ENCODE measurements around the gene DHRS7B. TPM values are rescaled to one million over a fixed set of nuclear protein-coding genes. Genes with fewer than 3 reads are reported as not detected.

The DHRS7B gene
- polyA plus RNA-seq, 1 experiment: 12.5 TPM

DNA sequence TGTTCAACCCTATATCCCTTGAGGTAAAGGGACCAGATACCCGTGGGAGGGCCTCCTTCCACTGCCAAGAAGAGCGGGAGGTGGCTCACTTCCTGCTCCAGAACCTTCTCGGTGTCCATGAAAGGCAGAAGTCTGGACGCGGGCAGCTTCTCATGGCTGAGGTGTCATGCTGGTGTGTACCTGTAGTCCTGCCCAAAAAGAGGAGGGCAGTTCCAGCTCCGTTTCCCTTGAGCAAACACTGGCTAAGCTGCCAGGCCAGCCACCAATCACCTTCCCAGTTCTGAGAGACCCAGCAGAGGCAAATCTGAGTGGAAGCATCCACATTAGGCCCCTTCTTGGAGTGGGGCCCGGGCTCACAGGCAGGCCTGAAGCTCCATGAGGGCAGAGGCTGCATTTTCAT is 81.6 kb downstream of the DHRS7B start:
- H3K9me3 ChIP-seq (ENCODE audit: control insufficient read depth, insufficient read depth, low read length): no peaks in the 10 kb centered on the region; the same call in 1 of the 2 replicates
- POLR2A ChIA-PET: no interaction called here
- CTCF ChIA-PET: no interaction called here
- H3K27me3 ChIP-seq (ENCODE audit: control insufficient read depth, insufficient read depth, low read length): no peaks in the 10 kb centered on the region
- no peak for DNase-seq (ENCODE audit: low read depth, low spot score)
- H3K4me3 ChIP-seq (ENCODE audit: low read depth, low read length): no peak overlapping the region
- TF ChIP-seq, protein P1, sequence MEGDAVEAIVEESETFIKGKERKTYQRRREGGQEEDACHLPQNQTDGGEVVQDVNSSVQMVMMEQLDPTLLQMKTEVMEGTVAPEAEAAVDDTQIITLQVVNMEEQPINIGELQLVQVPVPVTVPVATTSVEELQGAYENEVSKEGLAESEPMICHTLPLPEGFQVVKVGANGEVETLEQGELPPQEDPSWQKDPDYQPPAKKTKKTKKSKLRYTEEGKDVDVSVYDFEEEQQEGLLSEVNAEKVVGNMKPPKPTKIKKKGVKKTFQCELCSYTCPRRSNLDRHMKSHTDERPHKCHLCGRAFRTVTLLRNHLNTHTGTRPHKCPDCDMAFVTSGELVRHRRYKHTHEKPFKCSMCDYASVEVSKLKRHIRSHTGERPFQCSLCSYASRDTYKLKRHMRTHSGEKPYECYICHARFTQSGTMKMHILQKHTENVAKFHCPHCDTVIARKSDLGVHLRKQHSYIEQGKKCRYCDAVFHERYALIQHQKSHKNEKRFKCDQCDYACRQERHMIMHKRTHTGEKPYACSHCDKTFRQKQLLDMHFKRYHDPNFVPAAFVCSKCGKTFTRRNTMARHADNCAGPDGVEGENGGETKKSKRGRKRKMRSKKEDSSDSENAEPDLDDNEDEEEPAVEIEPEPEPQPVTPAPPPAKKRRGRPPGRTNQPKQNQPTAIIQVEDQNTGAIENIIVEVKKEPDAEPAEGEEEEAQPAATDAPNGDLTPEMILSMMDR (IDR thresholded peaks at IDR 0.05; ENCODE audit: low read depth, low read length): no peak
- H3K27ac ChIP-seq (ENCODE audit: low read depth, low read length): no peak overlapping the region

GRCh38 chr17:21209511-21210175 is 82.9 kb downstream of the DHRS7B start:
- Histone ChIP-seq H3K9me3 (ENCODE audit: control insufficient read depth, insufficient read depth, low read length) (no peaks in the 10 kb centered on the region; the same call in 1 of the 2 replicates), H3K27ac (ENCODE audit: low read depth, low read length) (no peak overlapping the region), H3K4me3 (ENCODE audit: low read depth, low read length) (no peak overlapping the region), H3K27me3 (ENCODE audit: control insufficient read depth, insufficient read depth, low read length) (no peaks in the 10 kb centered on the region)
- DNase-seq (ENCODE audit: low read depth, low spot score): no peak
- TF ChIP-seq, protein P1 (IDR thresholded peaks at IDR 0.05; ENCODE audit: low read depth, low read length): no peak
- CTCF ChIA-PET: interaction anchor here (1.3 kb wide), 1 partner anchor 90 kb away, joined by 3 read pairs; no protein-coding TSS in a partner anchor
- POLR2A ChIA-PET: no interaction called here

GRCh38 chr17:21210411-21211076 is 83.8 kb downstream of the DHRS7B start:
- Histone ChIP-seq H3K4me3 (ENCODE audit: low read depth, low read length) (no peak overlapping the region), H3K27ac (ENCODE audit: low read depth, low read length) (no peak overlapping the region), H3K9me3 (ENCODE audit: control insufficient read depth, insufficient read depth, low read length) (no peaks in the 10 kb centered on the region; the same call in 1 of the 2 replicates), H3K27me3 (ENCODE audit: control insufficient read depth, insufficient read depth, low read length) (no peaks in the 10 kb centered on the region)
- ChIA-PET POLR2A (interaction anchor here (0.7 to 1.0 kb wide), 2 partner anchors 11 to 138 kb away, joined by 3 read pairs; no protein-coding TSS in a partner anchor), CTCF (interaction anchor here (1.3 kb wide), 1 partner anchor 91 kb away, joined by 3 read pairs; no protein-coding TSS in a partner anchor)
- DNase-seq (ENCODE audit: low read depth, low spot score): no peak
- TF ChIP-seq, protein P1 (IDR thresholded peaks at IDR 0.05; ENCODE audit: low read depth, low read length): no peak

DNA sequence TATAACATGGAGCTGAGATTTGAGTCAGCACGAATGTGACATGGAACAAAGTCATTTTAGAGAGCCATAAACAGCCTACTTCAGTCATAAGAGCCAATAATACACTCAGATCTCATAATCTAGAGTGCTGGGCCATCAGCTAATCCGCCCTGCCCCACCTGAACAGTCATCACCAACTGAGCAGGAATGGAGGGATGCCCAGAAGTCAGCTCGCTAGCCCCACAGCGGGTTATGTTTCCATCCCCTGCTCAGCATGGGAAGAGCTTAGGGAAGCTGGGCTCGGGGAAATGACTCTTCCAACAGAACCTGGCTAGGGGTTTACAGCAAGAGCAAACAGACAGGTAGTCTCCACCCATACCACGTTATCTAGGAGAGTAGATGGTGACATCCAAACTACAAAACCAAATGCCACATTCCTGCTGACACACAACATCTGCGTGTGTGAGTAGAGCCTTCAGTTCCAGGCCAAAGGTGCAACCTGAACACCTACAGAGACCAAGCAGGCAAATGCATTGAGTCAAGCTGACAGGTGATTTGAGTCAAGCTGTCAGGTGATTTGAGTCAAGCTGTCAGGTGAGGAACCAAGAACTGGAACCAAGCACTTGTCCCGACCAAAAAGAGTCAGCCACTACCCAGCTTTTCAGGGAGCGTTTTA is 85.2 kb downstream of the DHRS7B start:
- no peak overlapping the region for H3K27ac ChIP-seq (ENCODE audit: low read depth, low read length)
- no peak overlapping the region; the same call in none of the 2 replicates for H3K4me3 ChIP-seq (ENCODE audit: low read depth, low read length)
- ChIA-PET CTCF (interaction anchor here (1.7 to 2.4 kb wide), 2 partner anchors 83 to 299 kb away, joined by 7 to 11 read pairs; no protein-coding TSS in a partner anchor), POLR2A (no interaction called here)
- TF ChIP-seq, protein P1 (IDR thresholded peaks at IDR 0.05; ENCODE audit: low read depth, low read length): no peak
- H3K9me3 ChIP-seq (ENCODE audit: control insufficient read depth, insufficient read depth, low read length): no peaks in the 10 kb centered on the region; the same call in 1 of the 2 replicates
- DNase-seq (ENCODE audit: low read depth, low spot score): no peak
- no peaks in the 10 kb centered on the region for H3K27me3 ChIP-seq (ENCODE audit: control insufficient read depth, insufficient read depth, low read length)
